Osteocyte (in vitro differentiated cells): ENCODE measurements around the gene FAM9B. TPM values are rescaled to one million over a fixed set of nuclear protein-coding genes. Genes with fewer than 3 reads are reported as not detected.

ENCODE experiments used
- DNase-seq: peaks from one replicate; pipeline ENCODE4 v3.0.0; 2021; ENCODE audit warnings: mixed read lengths; ENCODE audit not compliant: unreplicated experiment; ENCODE audit errors: extremely low spot score
- H3K27ac Mint-ChIP-seq: one replicate; pipeline ENCODE4 v1.8.0; 2021; ENCODE audit warnings: mild to moderate bottlenecking, mixed read lengths; ENCODE audit not compliant: unreplicated experiment
- H3K27me3 Mint-ChIP-seq: one replicate; pipeline ENCODE4 v1.8.0; 2021; ENCODE audit warnings: mixed read lengths; ENCODE audit not compliant: unreplicated experiment
- H3K36me3 Mint-ChIP-seq: one replicate; pipeline ENCODE4 v1.8.0; 2021; ENCODE audit warnings: mixed read lengths; ENCODE audit not compliant: unreplicated experiment
- H3K4me1 Mint-ChIP-seq: one replicate; pipeline ENCODE4 v1.8.0; 2021; ENCODE audit warnings: mixed read lengths; ENCODE audit not compliant: unreplicated experiment
- H3K4me3 Mint-ChIP-seq: one replicate; pipeline ENCODE4 v1.8.0; 2021; ENCODE audit warnings: mild to moderate bottlenecking, moderate library complexity, mixed read lengths; ENCODE audit not compliant: unreplicated experiment
- H3K9me3 Mint-ChIP-seq: one replicate; pipeline ENCODE4 v1.8.0; 2021; ENCODE audit warnings: mixed read lengths; ENCODE audit not compliant: unreplicated experiment
- total RNA-seq: library from RNA; stranded (reverse); gene quantifications from 2 replicates; pipeline ENCODE4 v1.2.1, GENCODE V29; 2021
- TF ChIP-seq, protein P1 (sequence below): fragments of 200-600 bp; sonication (generic); IDR thresholded peaks from 2 replicates; pipeline ENCODE4 v1.5.0; 2021; ENCODE audit warnings: antibody characterized with exemption, mild to moderate bottlenecking, moderate library complexity

FAM9B gene
- total RNA-seq, 1 donor from 2014 or later: not detected

- Mint-ChIP-seq H3K4me1 (no peaks in the 10 kb centered on the region), H3K9me3 (no peaks in the 10 kb centered on the region), H3K27ac (no peak overlapping the region), H3K27me3 (no peaks in the 10 kb centered on the region), H3K36me3 (no peaks in the 10 kb centered on the region), H3K4me3 (no peak overlapping the region)
- no peak for DNase-seq
- TF ChIP-seq, protein P1, sequence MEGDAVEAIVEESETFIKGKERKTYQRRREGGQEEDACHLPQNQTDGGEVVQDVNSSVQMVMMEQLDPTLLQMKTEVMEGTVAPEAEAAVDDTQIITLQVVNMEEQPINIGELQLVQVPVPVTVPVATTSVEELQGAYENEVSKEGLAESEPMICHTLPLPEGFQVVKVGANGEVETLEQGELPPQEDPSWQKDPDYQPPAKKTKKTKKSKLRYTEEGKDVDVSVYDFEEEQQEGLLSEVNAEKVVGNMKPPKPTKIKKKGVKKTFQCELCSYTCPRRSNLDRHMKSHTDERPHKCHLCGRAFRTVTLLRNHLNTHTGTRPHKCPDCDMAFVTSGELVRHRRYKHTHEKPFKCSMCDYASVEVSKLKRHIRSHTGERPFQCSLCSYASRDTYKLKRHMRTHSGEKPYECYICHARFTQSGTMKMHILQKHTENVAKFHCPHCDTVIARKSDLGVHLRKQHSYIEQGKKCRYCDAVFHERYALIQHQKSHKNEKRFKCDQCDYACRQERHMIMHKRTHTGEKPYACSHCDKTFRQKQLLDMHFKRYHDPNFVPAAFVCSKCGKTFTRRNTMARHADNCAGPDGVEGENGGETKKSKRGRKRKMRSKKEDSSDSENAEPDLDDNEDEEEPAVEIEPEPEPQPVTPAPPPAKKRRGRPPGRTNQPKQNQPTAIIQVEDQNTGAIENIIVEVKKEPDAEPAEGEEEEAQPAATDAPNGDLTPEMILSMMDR: no peak
Measured at GRCh38 chrX:8987672-8988250, 46.2 kb downstream of the FAM9B start.

DNA sequence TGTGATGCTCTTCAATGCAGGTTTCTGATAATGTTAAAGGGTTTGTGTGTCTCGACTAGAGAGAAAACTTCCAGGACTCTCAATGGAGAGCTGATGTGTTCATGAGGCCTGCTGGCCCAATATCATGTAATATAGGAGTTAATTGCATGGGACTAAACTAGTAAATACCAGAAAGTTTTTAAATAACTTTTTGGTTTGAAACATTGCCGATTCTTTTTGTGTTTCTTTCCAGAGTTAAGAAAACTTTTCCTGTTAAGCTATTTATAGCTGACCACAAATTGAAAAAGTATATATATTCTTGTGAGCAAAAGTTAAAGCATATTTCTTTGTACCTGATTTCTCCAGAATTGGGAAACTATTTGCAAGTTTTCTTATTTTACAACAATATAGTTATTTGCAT, 49.7 kb downstream of the FAM9B start:
- no peak for DNase-seq
- no peaks in the 10 kb centered on the region for H3K4me1 Mint-ChIP-seq
- no peak overlapping the region for H3K4me3 Mint-ChIP-seq
- no peaks in the 10 kb centered on the region for H3K9me3 Mint-ChIP-seq
- no peak overlapping the region for H3K27ac Mint-ChIP-seq
- no peaks in the 10 kb centered on the region for H3K36me3 Mint-ChIP-seq
- TF ChIP-seq, protein P1: no peak
- peaks cover 2% of the 10 kb centered on the region for H3K27me3 Mint-ChIP-seq

- H3K9me3 Mint-ChIP-seq: peaks cover 3% of the 10 kb centered on the region
- no peak for DNase-seq
- TF ChIP-seq, protein P1: no peak
- no peak overlapping the region for H3K4me3 Mint-ChIP-seq
- no peaks in the 10 kb centered on the region for H3K4me1 Mint-ChIP-seq
- H3K27ac Mint-ChIP-seq: no peak overlapping the region
- H3K27me3 Mint-ChIP-seq: peaks cover 2% of the 10 kb centered on the region
- no peaks in the 10 kb centered on the region for H3K36me3 Mint-ChIP-seq
Measured at GRCh38 chrX:8981723-8982122, 52.2 kb downstream of the FAM9B start.

DNA sequence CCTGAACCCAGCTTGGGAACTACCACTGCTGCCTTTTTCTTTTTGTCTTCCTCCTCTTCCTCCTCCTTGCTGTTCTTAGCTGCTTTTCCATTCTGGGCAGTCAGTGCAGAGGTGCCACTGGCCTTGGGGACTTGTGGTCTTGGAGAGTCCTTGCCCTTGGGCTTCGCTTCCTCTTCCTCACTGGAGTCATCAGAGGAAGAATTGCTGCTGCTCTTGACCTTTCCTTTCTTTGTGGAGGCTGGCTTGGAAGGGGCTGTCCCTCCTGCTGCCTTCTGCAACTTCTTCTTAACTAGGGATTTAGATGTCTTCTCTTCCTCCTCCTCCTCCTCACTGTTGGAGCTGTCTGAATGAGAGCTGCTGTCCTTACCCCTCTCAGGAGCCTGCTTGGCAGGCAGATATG, 53.2 kb downstream of the FAM9B start:
- H3K27me3 Mint-ChIP-seq: peaks cover 2% of the 10 kb centered on the region
- TF ChIP-seq, protein P1: no peak
- H3K4me3 Mint-ChIP-seq: no peak overlapping the region
- H3K4me1 Mint-ChIP-seq: no peaks in the 10 kb centered on the region
- peaks cover 3% of the 10 kb centered on the region for H3K9me3 Mint-ChIP-seq
- no peak overlapping the region for H3K27ac Mint-ChIP-seq
- DNase-seq: no peak
- no peaks in the 10 kb centered on the region for H3K36me3 Mint-ChIP-seq

Other genes starting within 250 kb of the FAM9B start
- not detected in 2 replicates for gene FAM9A, start 232.7 kb downstream of the FAM9B start, total RNA-seq